Hepatocyte (in vitro differentiated cells): ENCODE data around the gene ACAT2. TPM values are rescaled to one million over a fixed set of nuclear protein-coding genes. Genes with fewer than 3 reads are reported as not detected.

Source experiments
- DNase-seq: peaks from one replicate; pipeline ENCODE4 v3.0.0-alpha.2; 2016; ENCODE audit warnings: low spot score
- H2AFZ ChIP-seq: fragments of 200-600 bp; sonication (generic); 2 replicates; pipeline ENCODE4 v1.6.0; 2016; ENCODE audit warnings: antibody characterized with exemption, mild to moderate bottlenecking
- H3K27ac ChIP-seq: fragments of 200-600 bp; sonication (generic); 2 replicates; pipeline ENCODE4 v1.5.1; 2016; ENCODE audit warnings: mild to moderate bottlenecking
- H3K27me3 ChIP-seq: fragments of 200-600 bp; sonication (generic); 2 replicates; pipeline ENCODE4 v1.6.1; 2016
- H3K36me3 ChIP-seq: fragments of 200-600 bp; sonication (generic); replicated peaks from 2 replicates; pipeline ENCODE4 v1.5.1; 2016; ENCODE audit warnings: low read depth; ENCODE audit not compliant: insufficient read depth
- H3K4me1 ChIP-seq: fragments of 200-600 bp; sonication (generic); 2 replicates; pipeline ENCODE4 v1.5.1; 2016; ENCODE audit warnings: mild to moderate bottlenecking, moderate library complexity; ENCODE audit not compliant: insufficient read depth
- H3K4me2 ChIP-seq: fragments of 200-600 bp; sonication (generic); 2 replicates; pipeline ENCODE4 v1.6.0; 2016
- H3K4me3 ChIP-seq: fragments of 200-600 bp; sonication (generic); 2 replicates; pipeline ENCODE4 v1.5.1; 2016; ENCODE audit warnings: mild to moderate bottlenecking
- H3K79me2 ChIP-seq: fragments of 200-600 bp; sonication (generic); 2 replicates; pipeline ENCODE4 v1.6.0; 2017; ENCODE audit warnings: mild to moderate bottlenecking
- H3K9me2 ChIP-seq: fragments of 200-600 bp; sonication (generic); replicated peaks from 2 replicates; pipeline ENCODE4 v1.6.0; 2017; ENCODE audit warnings: mild to moderate bottlenecking; ENCODE audit not compliant: insufficient read depth
- H3K9me3 ChIP-seq: fragments of 200-600 bp; sonication (generic); 2 replicates; pipeline ENCODE4 v1.5.1; 2016; ENCODE audit warnings: low read depth, mild to moderate bottlenecking
- H4K20me1 ChIP-seq: fragments of 200-600 bp; sonication (generic); 2 replicates; pipeline ENCODE4 v1.6.0; 2016; ENCODE audit warnings: mild to moderate bottlenecking; ENCODE audit not compliant: insufficient read depth, poor library complexity, severe bottlenecking
- CTCF ChIP-seq: fragments of 200-600 bp; sonication (generic); IDR thresholded peaks from 2 replicates; pipeline ENCODE4 v1.5.1; 2016; ENCODE audit warnings: antibody characterized with exemption, mild to moderate bottlenecking; ENCODE audit not compliant: poor library complexity
- EZH2 ChIP-seq: fragments of 200-600 bp; sonication (generic); IDR thresholded peaks from 2 replicates; pipeline ENCODE4 v1.6.1; 2016; ENCODE audit warnings: antibody characterized with exemption, mild to moderate bottlenecking, borderline replicate concordance
- EZH2phosphoT487 ChIP-seq: fragments of 200-600 bp; sonication (generic); IDR thresholded peaks from one replicate; pipeline ENCODE4 v1.6.1; 2018; ENCODE audit warnings: antibody characterized with exemption, mild to moderate bottlenecking, low read depth, moderate library complexity; ENCODE audit not compliant: unreplicated experiment, severe bottlenecking
- WGBS: methylation state at CpG from one replicate; pipeline ENCODE4 v1.1.6; 2016; ENCODE audit warnings: low lambda C conversion rate; ENCODE audit errors: missing lambda C conversion rate; 5-methylcytosine and 5-hydroxymethylcytosine counted together
- polyA plus RNA-seq: library from polyadenylated mRNA; unstranded; fragments of >200 nt; fragmentation: Nextera tagmentation; extraction: Ambion mirVana; gene quantifications from 2 replicates; pipeline ENCODE4 v1.2.1, GENCODE V29; 2016
- total RNA-seq: library from RNA; depleted of rRNA; stranded (reverse); fragments of >200 nt; gene quantifications from 2 replicates; pipeline ENCODE4 v1.2.3, GENCODE V29; 2014

Gene ACAT2
- total and polyA plus RNA-seq, 2 experiments from 2014 or later, result 67.0 to 98.6 TPM

DNA sequence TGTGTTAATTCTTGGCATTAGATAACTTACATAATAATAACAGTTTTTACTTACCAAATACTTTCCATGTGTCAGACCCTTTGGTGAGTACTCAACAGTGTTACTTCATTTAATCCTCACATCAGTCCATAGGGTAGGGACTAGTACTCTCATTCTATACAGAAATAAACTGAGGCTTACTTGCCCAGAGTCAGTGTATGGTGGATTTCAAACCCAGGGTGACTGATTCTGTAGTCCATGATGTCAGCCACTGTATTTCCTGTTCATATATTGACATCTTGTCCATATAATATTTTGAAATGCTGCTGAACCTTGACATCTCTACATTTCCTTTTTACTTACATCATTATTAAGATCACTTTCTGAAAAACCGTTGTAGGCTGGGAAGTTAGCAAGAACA is 35.7 kb downstream of the ACAT2 start:
- no peak for TF ChIP-seq EZH2
- no peak for TF ChIP-seq EZH2phosphoT487
- TF ChIP-seq CTCF, result no peak
- DNase-seq, result no peak
- no peaks in the 10 kb centered on the region for H3K9me2 ChIP-seq
- H3K4me1 ChIP-seq, result peaks cover 14% of the 10 kb centered on the region
- no peak overlapping the region for H2AFZ ChIP-seq
- no peaks in the 10 kb centered on the region for H3K36me3 ChIP-seq
- no peak overlapping the region for H3K4me2 ChIP-seq
- no peaks in the 10 kb centered on the region for H3K27me3 ChIP-seq
- no peak overlapping the region for H3K27ac ChIP-seq
- no peaks in the 10 kb centered on the region for H4K20me1 ChIP-seq
- H3K79me2 ChIP-seq, result peaks cover 32% of the 10 kb centered on the region
- no peak overlapping the region for H3K4me3 ChIP-seq
- 97% methylated on average over 1 of the region's 1 CpG for WGBS
- H3K9me3 ChIP-seq, result no peaks in the 10 kb centered on the region

- Histone ChIP-seq H3K27ac (no peak within 1 kb of the TSS), H3K9me2 (no peaks in the 10 kb centered on the region), H3K27me3 (no peaks in the 10 kb centered on the region), H3K4me2 (no peak within 1 kb of the TSS), H3K79me2 (peaks cover 12% of the 10 kb centered on the region), H2AFZ (no peak within 1 kb of the TSS), H4K20me1 (no peaks in the 10 kb centered on the region), H3K36me3 (no peaks in the 10 kb centered on the region), H3K9me3 (no peaks in the 10 kb centered on the region), H3K4me3 (no peak within 1 kb of the TSS), H3K4me1 (peaks cover 7% of the 10 kb centered on the region)
- WGBS, result 95% methylated on average over 19 of the region's 50 CpGs
- TF ChIP-seq EZH2 (no peak), EZH2phosphoT487 (no peak), CTCF (no peak)
- no peak for DNase-seq
Measured at GRCh38 chr6:159800141-159800865, 38.5 kb downstream of the ACAT2 start, which contains the start of gene PNLDC1. PNLDC1 (plus strand) TSS chr6:159800276; CDS start chr6:159800308, 32 bp downstream.

DNA sequence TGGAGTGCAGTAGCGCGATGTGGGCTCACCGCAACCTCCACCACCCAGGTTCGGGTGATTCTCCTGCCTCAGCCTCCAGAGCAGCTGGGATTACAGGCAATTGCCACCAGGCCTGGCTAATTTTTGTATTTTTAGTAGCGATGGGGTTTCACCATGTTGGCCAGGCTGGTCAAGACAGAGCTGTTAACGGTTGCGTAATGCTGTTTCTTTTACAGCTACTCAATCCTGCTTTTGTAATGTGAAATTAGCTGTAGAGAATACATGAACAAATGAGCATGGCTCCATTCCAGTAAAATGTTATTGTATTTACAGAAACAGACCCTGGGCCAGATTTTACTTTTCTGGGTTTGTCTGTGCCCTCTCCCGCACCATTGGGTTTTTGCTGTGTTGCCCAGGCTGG is 40.1 kb downstream of the ACAT2 start:
- no peaks in the 10 kb centered on the region for H3K9me3 ChIP-seq
- H3K4me2 ChIP-seq, result no peak overlapping the region
- H3K4me1 ChIP-seq, result peaks cover 9% of the 10 kb centered on the region
- H3K36me3 ChIP-seq, result no peaks in the 10 kb centered on the region
- no peak overlapping the region for H3K4me3 ChIP-seq
- 90% methylated on average over 8 of the region's 8 CpGs for WGBS
- no peak for DNase-seq
- H4K20me1 ChIP-seq, result no peaks in the 10 kb centered on the region
- TF ChIP-seq EZH2 (no peak), EZH2phosphoT487 (no peak), CTCF (no peak)
- no peak overlapping the region for H3K27ac ChIP-seq
- H3K9me2 ChIP-seq, result no peaks in the 10 kb centered on the region
- no peaks in the 10 kb centered on the region for H3K27me3 ChIP-seq
- H2AFZ ChIP-seq, result no peak overlapping the region
- H3K79me2 ChIP-seq, result peaks cover under 1% of the 10 kb centered on the region

- Histone ChIP-seq H4K20me1 (no peaks in the 10 kb centered on the region), H3K27ac (peak overlapping the region; percentile 80), H3K4me2 (no peak overlapping the region), H3K36me3 (no peaks in the 10 kb centered on the region), H3K4me3 (no peak overlapping the region), H3K79me2 (no peaks in the 10 kb centered on the region), H3K9me2 (no peaks in the 10 kb centered on the region), H3K4me1 (peaks cover 9% of the 10 kb centered on the region), H3K9me3 (no peaks in the 10 kb centered on the region), H3K27me3 (no peaks in the 10 kb centered on the region), H2AFZ (no peak overlapping the region)
- TF ChIP-seq EZH2 (no peak), EZH2phosphoT487 (no peak), CTCF (no peak)
- WGBS, result 93% methylated on average over 10 of the region's 10 CpGs
- DNase-seq, result no peak
Measured at GRCh38 chr6:159804504-159804903, 42.7 kb downstream of the ACAT2 start.
